HAP-1 (cell line): ENCODE measurements around the gene CRLF1.
A peak's percentile ranks its signal among the peaks of the same experiment; 100 is the strongest.

Experiments
- DNase-seq, 2 experiments: peaks; one replicate each; pipeline ENCODE4 v3.0.0-alpha.2; 2016 to 2020; ENCODE audit warnings: low spot score in 2 of 2
- H3K27me3 ChIP-seq: fragments of 250-450 bp; sonication (Bioruptor Pico); 2 replicates; pipeline ENCODE4 v1.5.1; 2020; ENCODE audit warnings: low read depth, mild to moderate bottlenecking, moderate library complexity
- H3K36me3 ChIP-seq: fragments of 250-450 bp; sonication (Bioruptor Pico); replicated peaks from 2 replicates; pipeline ENCODE4 v1.5.1; 2020; ENCODE audit warnings: mild to moderate bottlenecking
- H3K4me1 ChIP-seq: fragments of 250-450 bp; sonication (Bioruptor Pico); 2 replicates; pipeline ENCODE4 v1.5.1; 2020; ENCODE audit warnings: mild to moderate bottlenecking
- H3K4me3 ChIP-seq: fragments of 250-450 bp; sonication (Bioruptor Pico); 2 replicates; pipeline ENCODE4 v1.5.1; 2020; ENCODE audit warnings: mild to moderate bottlenecking, moderate library complexity
- H3K9me3 ChIP-seq: fragments of 250-450 bp; sonication (Bioruptor Pico); 2 replicates; pipeline ENCODE4 v1.5.1; 2020; ENCODE audit warnings: mild to moderate bottlenecking, moderate library complexity
- in situ Hi-C: fragments of 300-500 bp; cut with MboI; formaldehyde crosslinking; loops from 3 replicates; pipeline ENCODE4 v1.14.3; 2020; ENCODE audit warnings: low sequenced_read_pairs, inconsistent platforms, mixed read lengths

Gene CRLF1

GRCh38 chr19:18620311-18620710 lies 13.7 kb upstream of the CRLF1 start:
- in situ Hi-C loops: no loop called here
- Histone ChIP-seq H3K4me3 (no peak overlapping the region), H3K4me1 (no peaks in the 10 kb centered on the region), H3K9me3 (no peaks in the 10 kb centered on the region), H3K27me3 (no peaks in the 10 kb centered on the region), H3K36me3 (no peaks in the 10 kb centered on the region)
- no peak for DNase-seq

GRCh38 chr19:18618236-18618635 lies 11.6 kb upstream of the CRLF1 start:
- Histone ChIP-seq H3K27me3 (no peaks in the 10 kb centered on the region), H3K9me3 (no peaks in the 10 kb centered on the region), H3K4me3 (no peak overlapping the region), H3K36me3 (no peaks in the 10 kb centered on the region), H3K4me1 (no peaks in the 10 kb centered on the region; the same call in 1 of the 2 replicates)
- in situ Hi-C loops: no loop called here
- DNase-seq: no peak

DNA sequence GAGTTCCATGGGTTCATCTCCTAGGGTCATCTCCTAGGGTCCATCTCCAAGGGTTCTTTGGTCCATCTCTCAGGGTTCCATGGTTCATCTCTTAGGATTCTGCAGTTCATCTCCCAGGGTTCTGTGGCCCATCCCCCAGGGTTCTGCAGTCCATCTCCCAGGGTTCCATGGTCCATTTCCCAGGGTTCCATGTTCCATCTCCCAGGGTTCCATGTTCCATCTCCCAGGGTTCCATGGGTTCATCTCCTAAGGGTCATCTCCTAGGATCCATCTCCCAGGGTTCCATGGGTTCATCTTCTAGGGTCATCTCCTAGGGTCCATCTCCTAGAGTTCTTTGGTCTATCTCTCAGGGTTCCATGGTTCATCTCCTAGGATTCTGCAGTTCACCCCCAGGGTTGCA lies 11.0 kb upstream of the CRLF1 start:
- in situ Hi-C loops: no loop called here
- no peak for DNase-seq
- H3K27me3 ChIP-seq: peaks cover under 1% of the 10 kb centered on the region
- no peaks in the 10 kb centered on the region for H3K9me3 ChIP-seq
- H3K36me3 ChIP-seq: no peaks in the 10 kb centered on the region
- no peaks in the 10 kb centered on the region; the same call in 1 of the 2 replicates for H3K4me1 ChIP-seq
- H3K4me3 ChIP-seq: no peak overlapping the region

DNA sequence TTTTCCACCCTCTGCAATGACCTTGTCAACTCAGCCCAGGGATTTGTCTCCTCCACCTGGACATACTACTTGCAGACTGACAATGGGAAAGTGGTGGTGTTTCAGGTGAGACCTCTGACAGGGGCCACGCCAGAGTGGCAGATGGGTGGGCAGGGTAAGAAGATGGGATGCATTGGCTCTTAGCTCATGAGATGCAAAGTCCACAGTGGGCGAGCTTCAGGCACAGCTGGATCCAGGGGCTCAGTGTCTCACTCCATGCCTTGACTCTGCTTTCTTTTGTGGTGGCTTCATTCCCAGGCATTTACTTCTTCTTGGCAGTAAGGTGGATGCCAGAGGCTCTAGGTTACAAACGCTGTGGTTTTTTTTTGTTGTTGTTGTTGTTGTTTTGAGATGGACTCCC lies 9.4 kb upstream of the CRLF1 start:
- H3K27me3 ChIP-seq: peaks cover 11% of the 10 kb centered on the region
- no peak for DNase-seq
- H3K9me3 ChIP-seq: no peaks in the 10 kb centered on the region
- in situ Hi-C loops: no loop called here
- no peak overlapping the region for H3K4me3 ChIP-seq
- no peaks in the 10 kb centered on the region for H3K36me3 ChIP-seq
- peaks cover 8% of the 10 kb centered on the region for H3K4me1 ChIP-seq

GRCh38 chr19:18613589-18614234 lies 7.1 kb upstream of the CRLF1 start:
- peak overlapping the region; percentile 36 for H3K4me3 ChIP-seq
- in situ Hi-C loops: no loop called here
- no peaks in the 10 kb centered on the region for H3K36me3 ChIP-seq
- DNase-seq: no peak
- H3K9me3 ChIP-seq: no peaks in the 10 kb centered on the region
- peaks cover 8% of the 10 kb centered on the region for H3K4me1 ChIP-seq
- peaks cover 35% of the 10 kb centered on the region for H3K27me3 ChIP-seq

- H3K4me1 ChIP-seq: peaks cover 8% of the 10 kb centered on the region
- no peaks in the 10 kb centered on the region for H3K36me3 ChIP-seq
- peaks cover 42% of the 10 kb centered on the region for H3K27me3 ChIP-seq
- in situ Hi-C loops: no loop called here
- no peaks in the 10 kb centered on the region for H3K9me3 ChIP-seq
- peak; percentile 30 to 75 for DNase-seq
- H3K4me3 ChIP-seq: peak within 1 kb of the TSS; percentile 36
Observed at GRCh38 chr19:18612772-18613588, 6.4 kb upstream of the CRLF1 start, which contains the start of gene TMEM59L. Gene TMEM59L, plus strand, starts transcription at chr19:18612870. Its CDS starts 89 bp downstream, at chr19:18612959.

GRCh38 chr19:18612051-18612771 lies 5.6 kb upstream of the CRLF1 start:
- peak in 1 of 2 experiments; percentile 48 for DNase-seq
- peak overlapping the region; percentile 36 for H3K4me3 ChIP-seq
- H3K27me3 ChIP-seq: peaks cover 50% of the 10 kb centered on the region
- no peaks in the 10 kb centered on the region for H3K9me3 ChIP-seq
- H3K4me1 ChIP-seq: peaks cover 8% of the 10 kb centered on the region
- no peaks in the 10 kb centered on the region for H3K36me3 ChIP-seq
- in situ Hi-C loops: no loop called here

GRCh38 chr19:18611327-18612050 lies 4.9 kb upstream of the CRLF1 start:
- peak in 1 of 2 experiments; percentile 56 for DNase-seq
- Histone ChIP-seq H3K27me3 (peaks cover 50% of the 10 kb centered on the region), H3K36me3 (no peaks in the 10 kb centered on the region), H3K4me1 (peaks cover 8% of the 10 kb centered on the region), H3K4me3 (peak overlapping the region; percentile 36), H3K9me3 (no peaks in the 10 kb centered on the region)
- in situ Hi-C loops: no loop called here

DNA sequence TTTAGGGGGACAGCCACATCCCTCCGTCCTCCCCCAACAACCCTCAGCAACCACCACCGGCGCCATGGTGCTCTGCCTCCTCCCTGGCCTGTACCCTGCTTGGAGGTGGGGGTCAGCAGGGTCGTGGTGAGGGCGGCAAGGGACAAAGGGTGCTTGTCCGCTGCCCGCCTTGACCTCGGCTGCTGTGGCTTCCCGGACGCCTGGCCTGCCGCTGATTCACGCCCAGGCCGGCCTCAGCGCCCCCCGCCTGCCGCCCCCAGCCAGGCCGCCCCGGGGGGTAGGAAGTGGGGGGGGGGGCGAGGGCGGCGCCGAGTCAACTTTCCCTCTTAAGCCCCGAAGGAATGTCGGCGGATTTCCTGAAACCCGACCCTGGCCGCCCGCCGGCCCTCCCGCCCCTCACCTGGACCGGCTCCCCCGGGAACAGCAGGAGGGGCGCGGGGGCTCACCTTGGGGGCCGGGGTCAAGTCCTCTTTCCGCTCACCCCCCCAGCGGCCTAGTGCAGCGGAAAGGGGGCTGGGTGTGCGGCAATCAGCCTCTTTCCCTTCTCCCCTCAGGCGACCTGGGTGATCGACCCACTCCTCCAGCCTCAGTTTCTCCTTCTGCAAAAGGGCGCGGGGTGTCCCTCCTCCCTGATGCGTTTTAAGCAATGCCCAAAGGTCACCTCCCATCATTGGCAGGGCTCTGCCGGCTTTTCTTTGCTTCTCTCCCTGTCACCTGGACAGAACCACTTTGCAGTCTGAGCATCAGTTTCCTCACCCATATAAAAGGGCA lies 4.1 kb upstream of the CRLF1 start:
- no peak overlapping the region for H3K4me3 ChIP-seq
- in situ Hi-C loops: no loop called here

GRCh38 chr19:18610245-18610555 lies 3.6 kb upstream of the CRLF1 start:
- no peaks in the 10 kb centered on the region for H3K9me3 ChIP-seq
- DNase-seq: no peak
- in situ Hi-C loops: no loop called here
- H3K4me1 ChIP-seq: peaks cover 8% of the 10 kb centered on the region
- H3K4me3 ChIP-seq: no peak overlapping the region
- no peaks in the 10 kb centered on the region for H3K36me3 ChIP-seq
- H3K27me3 ChIP-seq: peaks cover 60% of the 10 kb centered on the region

More for the DNA sequence above, 4.1 kb upstream of the CRLF1 start:
- Histone ChIP-seq H3K4me1 (peaks cover 8% of the 10 kb centered on the region), H3K27me3 (peaks cover 55% of the 10 kb centered on the region), H3K9me3 (no peaks in the 10 kb centered on the region), H3K36me3 (no peaks in the 10 kb centered on the region)
- DNase-seq: no peak

DNA sequence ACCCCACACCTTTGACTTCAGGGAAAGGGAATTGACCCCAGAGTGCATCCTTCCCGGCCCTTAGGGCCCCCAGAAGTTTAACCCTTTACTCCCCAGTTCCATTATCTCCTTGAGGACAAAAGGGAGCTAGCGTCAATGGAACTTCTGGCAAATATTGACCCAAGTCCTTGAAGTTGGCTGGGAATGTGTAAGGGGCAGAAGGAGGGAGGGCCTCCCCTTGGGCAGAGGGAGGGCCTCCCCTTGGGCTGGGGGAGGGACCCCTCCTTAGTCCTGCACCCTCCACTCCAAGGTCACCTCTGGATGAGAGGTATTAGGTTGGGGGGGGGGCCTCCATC lies 3.1 kb upstream of the CRLF1 start:
- in situ Hi-C loops: no loop called here
- no peaks in the 10 kb centered on the region for H3K36me3 ChIP-seq
- no peaks in the 10 kb centered on the region for H3K9me3 ChIP-seq
- DNase-seq: no peak
- peaks cover 65% of the 10 kb centered on the region for H3K27me3 ChIP-seq
- H3K4me3 ChIP-seq: no peak overlapping the region
- H3K4me1 ChIP-seq: peaks cover 8% of the 10 kb centered on the region

DNA sequence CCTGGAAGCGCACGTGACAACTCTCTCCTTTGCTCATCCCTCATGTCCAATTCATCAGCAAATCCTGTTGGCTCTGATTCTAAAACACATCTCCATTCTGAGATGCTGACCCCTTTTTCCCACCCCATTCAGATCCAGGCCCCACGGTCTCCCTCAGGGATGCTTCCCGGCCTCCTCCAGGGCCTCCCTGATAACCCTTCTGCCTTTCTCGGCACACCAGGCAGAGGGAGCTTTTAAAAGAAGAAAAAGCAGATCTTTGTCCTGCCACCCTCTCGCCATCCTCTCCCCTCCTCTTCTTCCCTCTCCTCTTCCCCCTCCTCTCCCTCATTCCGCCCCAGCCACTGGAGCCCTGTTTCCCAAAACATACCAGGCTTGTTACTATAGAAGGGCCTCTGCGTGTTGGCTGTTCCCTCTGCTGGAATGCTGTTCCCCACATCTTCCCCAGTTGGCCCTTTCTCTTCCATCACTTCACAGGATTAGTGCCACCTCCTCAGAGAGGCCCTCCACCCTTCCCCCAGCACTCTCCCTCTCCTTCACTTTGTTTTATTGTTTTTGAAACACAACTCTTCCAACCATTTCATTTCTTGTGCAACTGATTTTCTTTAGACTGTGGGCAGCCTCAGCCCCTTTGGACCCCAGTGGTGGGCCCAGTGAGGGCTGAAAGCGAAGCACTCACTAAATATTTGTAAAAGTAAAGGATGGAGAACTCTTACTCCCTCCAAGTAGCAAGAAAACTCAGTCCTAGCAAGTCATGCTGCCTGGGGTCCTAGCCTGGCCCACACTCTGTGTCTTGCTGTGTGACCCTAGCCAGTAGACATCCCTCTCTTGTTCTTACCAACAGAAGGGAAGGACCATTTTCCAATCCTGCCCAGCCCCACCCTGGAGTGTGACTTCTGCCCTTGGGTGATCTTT lies 2.5 kb upstream of the CRLF1 start:
- no peak for DNase-seq
- in situ Hi-C loops: no loop called here
- no peak overlapping the region for H3K4me3 ChIP-seq
- no peaks in the 10 kb centered on the region for H3K9me3 ChIP-seq
- no peaks in the 10 kb centered on the region for H3K36me3 ChIP-seq
- peaks cover 71% of the 10 kb centered on the region for H3K27me3 ChIP-seq
- H3K4me1 ChIP-seq: peaks cover 8% of the 10 kb centered on the region
